Retinal pigment epithelial cell (primary cell): ENCODE results near the gene CTIF.
A peak's percentile ranks its signal among the peaks of the same experiment; 100 is the strongest.

Experiments used
- DNase-seq: peaks from one replicate; pipeline ENCODE4 v3.0.0-alpha.2; 2010; ENCODE audit warnings: low read depth
- H3K4me3 ChIP-seq: 2 replicates; pipeline ENCODE4 v1.5.1; 2011; ENCODE audit warnings: mild to moderate bottlenecking, low read length, control low read depth, moderate library complexity
- CTCF ChIP-seq: conservative IDR thresholded peaks from 2 replicates; pipeline ENCODE4 v1.5.1; 2011; ENCODE audit warnings: low read depth, low read length, control low read depth, inconsistent platforms

Gene CTIF

DNA sequence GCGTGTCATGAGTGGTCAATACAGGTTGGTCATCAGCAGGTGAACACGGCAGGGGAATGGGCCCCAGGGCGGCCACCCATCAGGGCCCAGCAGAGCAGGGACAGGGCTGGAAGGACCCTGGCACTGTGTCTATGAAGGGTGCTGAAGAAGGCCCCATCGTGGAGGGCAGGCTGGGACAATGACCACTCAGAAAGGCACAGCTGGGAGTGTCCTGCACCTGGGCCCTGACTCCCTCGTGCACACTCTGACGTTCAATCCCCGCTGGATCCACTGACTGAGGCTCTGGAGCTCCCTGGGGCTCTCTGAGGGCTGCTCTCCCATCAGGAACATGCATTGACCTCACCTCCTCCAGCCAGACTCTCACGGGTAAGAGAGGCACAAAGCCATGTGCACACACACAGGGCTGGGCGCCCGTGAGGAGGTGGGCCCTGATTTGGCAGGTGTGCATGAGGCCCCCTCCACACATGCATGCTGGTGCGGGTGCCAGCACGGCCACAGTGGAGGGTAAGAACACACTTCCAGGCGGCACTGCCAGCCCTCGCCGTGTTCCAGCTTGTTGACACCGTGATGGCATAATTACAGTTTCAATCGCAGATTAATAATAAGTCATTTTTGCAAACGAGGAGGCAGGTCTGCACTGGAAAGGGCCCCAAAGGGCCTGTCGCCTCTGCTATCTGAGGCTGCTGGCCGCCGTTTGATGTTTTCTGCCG, 353.5 kb downstream of the CTIF start:
- no peak for DNase-seq
- TF ChIP-seq CTCF = no peak
- no peak overlapping the region for H3K4me3 ChIP-seq

GRCh38 chr18:48893061-48893607, 354.3 kb downstream of the CTIF start:
- DNase-seq = no peak
- TF ChIP-seq CTCF = no peak
- H3K4me3 ChIP-seq = no peak overlapping the region

GRCh38 chr18:48893608-48894600, 355.1 kb downstream of the CTIF start:
- DNase-seq = no peak
- no peak overlapping the region for H3K4me3 ChIP-seq
- TF ChIP-seq CTCF = no peak

DNA sequence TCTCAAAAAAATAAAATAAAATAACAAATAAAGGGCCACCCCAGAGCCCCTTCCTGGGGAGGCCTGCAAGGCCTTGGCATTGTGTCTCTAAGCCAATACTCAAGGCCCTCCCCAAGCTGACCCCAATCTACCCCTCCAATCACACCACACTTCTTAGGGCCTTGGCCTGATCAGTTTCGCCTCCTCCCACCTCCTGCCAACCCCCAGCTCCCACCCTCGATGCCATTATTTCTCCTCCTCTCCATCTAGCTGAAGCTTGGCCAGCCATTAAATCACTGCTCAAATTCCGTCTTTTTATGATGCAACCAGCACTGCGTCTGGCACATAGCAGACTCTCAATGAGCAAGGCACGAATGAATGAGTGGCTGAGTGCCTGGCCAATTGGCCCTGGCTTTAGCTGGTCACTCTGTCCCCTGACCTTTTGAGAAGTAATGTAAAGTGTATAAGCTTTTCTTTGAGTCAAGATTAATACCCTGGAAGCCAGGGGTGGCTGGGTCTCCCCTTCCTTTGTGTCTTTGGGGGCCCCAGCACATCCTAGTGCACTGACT, 356.0 kb downstream of the CTIF start:
- no peak overlapping the region for H3K4me3 ChIP-seq
- DNase-seq = no peak
- no peak for TF ChIP-seq CTCF

DNA sequence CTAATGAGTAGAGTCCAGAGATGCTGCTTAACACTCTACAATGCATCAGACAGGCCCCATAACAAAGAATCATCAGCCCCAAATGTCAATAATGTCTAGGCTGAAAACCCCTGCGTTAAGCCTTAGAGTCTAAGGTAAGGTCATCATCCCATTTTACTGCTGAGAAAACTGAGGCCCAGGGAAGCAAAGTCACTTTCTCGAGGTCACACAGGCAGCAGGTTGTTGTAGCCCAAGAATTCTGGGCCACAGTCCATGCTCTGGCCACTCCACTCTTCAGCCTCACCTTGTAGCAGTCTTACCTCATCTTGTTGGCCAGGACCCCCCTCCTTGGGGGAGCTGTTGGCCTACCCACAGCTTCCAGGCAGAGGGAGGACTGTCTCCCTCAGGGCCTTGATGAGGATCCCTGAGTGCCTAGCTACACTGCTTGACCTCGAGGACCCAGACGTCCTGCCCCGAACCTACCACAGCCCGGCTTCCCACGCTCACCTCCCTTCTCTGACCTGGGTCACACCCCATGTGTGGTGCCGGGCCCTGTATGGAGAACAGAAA, 357.6 kb downstream of the CTIF start:
- no peak for DNase-seq
- no peak overlapping the region for H3K4me3 ChIP-seq
- TF ChIP-seq CTCF = no peak

DNA sequence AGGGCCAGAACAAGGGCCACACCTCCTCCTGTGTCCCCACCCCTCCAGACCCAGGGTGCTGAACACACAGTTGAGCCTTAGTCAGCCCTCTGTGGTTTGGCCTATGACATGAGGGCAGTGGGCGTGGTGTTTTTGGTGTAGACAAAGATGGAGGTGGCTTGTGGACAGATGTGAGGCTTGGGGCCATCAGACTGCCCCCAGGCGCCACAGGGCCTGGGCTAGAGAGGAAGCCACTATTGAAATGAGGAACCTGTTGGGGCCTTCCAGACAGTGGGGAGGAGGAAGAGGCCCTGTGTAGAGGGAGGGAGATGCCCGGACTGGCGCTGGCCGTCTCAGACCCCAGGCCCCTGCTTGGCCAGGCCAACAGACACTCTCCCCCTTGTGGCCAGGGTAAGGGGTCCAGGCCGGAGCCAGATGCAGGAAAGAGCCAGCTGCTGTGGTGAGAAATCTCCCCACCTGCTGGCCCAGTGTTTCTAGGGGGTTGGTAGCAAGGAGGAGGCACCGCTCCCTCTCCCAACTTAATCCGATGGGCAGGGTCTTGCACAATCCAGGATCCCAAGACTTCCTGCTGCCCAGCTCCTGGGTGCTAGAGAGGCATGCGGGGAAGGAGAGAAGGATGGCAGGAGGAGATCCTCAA, 358.2 kb downstream of the CTIF start:
- no peak overlapping the region for H3K4me3 ChIP-seq
- TF ChIP-seq CTCF = peak; percentile 46

More for the DNA sequence above, 358.2 kb downstream of the CTIF start:
- no peak for DNase-seq
